Colonic mucosa (tissue), 4 donors: ENCODE data around the gene TBCD. TPM values are rescaled to one million over a fixed set of nuclear protein-coding genes. Genes with fewer than 3 reads are reported as not detected.

ENCODE experiments used
- DNase-seq: peaks from one replicate; pipeline ENCODE4 v3.0.0-alpha.2; 2020
- H3K27ac ChIP-seq: fragments of 200-600 bp; one replicate; pipeline ENCODE4 v1.8.0; 2021
- H3K27me3 ChIP-seq: fragments of 200-600 bp; one replicate; pipeline ENCODE4 v1.8.0; 2021
- H3K36me3 ChIP-seq: fragments of 200-600 bp; one replicate; pipeline ENCODE4 v1.8.0; 2021
- H3K4me1 ChIP-seq: fragments of 200-600 bp; one replicate; pipeline ENCODE4 v1.8.0; 2021; ENCODE audit warnings: mild to moderate bottlenecking
- H3K4me3 ChIP-seq: fragments of 200-600 bp; one replicate; pipeline ENCODE4 v1.8.0; 2021
- H3K9ac ChIP-seq, 2 donors: one replicate each; pipeline ENCODE4 v1.7.0; 2013; ENCODE audit warnings: control low read depth in 2 of 2, low read depth in 2 of 2, low read length in 2 of 2
- H3K9me3 ChIP-seq: fragments of 200-600 bp; one replicate; pipeline ENCODE4 v1.8.0; 2021
- intact Hi-C: fragments of 100-400 bp; cut with DNase I; formaldehyde crosslinking; loops from one replicate; pipeline ENCODE4 v1.14.1; 2022
- total RNA-seq, 2 donors: library from RNA; stranded (reverse); fragmentation: NEBNext Ultra II Directional in 1 of 2; extraction: Animal tissue kit (Norgen Biotek cat#: 25700) in 1 of 2; gene quantifications; one replicate each; pipeline ENCODE4 v1.2.1, GENCODE V29; 2021
- TF ChIP-seq, protein P1 (sequence below): fragments of 200-600 bp; IDR thresholded peaks from one replicate; pipeline ENCODE4 v1.8.0; 2022; ENCODE audit warnings: antibody characterized with exemption, mild to moderate bottlenecking
- donor health status: healthy.
- donor health status: DM: no; HTN: no; CAD: no.
- donor health status: DM: no; HTN: no; CAD: no.

TBCD gene
- total RNA-seq, 2 donors from 2014 or later: 49.2 to 101 TPM

DNA sequence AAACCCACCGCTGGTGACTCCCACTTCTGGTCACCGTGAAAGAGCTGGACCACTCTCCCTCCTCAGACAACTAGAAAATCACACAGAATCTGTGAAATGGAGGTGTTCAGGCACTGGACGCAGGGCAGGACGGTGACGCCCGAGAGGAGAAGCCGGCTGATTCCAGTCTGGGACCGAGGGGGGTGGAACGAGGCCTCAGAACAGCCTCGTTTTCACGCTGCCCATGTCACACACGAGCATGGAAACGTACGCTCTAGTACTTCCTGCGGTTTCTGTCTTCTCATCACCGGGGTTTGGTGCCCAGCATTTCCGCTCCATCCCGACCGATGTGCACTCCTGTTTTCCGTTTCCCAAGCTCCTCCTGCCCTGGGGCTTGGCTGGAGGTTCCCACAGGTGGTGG is 225.7 kb downstream of the TBCD start:
- Histone ChIP-seq H3K36me3 (no peaks in the 10 kb centered on the region), H3K27me3 (no peaks in the 10 kb centered on the region), H3K27ac (no peak overlapping the region), H3K4me1 (no peaks in the 10 kb centered on the region), H3K9ac (no peak overlapping the region), H3K4me3 (no peak overlapping the region), H3K9me3 (no peaks in the 10 kb centered on the region)
- intact Hi-C loops: no loop called here
- TF ChIP-seq, protein P1, sequence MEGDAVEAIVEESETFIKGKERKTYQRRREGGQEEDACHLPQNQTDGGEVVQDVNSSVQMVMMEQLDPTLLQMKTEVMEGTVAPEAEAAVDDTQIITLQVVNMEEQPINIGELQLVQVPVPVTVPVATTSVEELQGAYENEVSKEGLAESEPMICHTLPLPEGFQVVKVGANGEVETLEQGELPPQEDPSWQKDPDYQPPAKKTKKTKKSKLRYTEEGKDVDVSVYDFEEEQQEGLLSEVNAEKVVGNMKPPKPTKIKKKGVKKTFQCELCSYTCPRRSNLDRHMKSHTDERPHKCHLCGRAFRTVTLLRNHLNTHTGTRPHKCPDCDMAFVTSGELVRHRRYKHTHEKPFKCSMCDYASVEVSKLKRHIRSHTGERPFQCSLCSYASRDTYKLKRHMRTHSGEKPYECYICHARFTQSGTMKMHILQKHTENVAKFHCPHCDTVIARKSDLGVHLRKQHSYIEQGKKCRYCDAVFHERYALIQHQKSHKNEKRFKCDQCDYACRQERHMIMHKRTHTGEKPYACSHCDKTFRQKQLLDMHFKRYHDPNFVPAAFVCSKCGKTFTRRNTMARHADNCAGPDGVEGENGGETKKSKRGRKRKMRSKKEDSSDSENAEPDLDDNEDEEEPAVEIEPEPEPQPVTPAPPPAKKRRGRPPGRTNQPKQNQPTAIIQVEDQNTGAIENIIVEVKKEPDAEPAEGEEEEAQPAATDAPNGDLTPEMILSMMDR: no peak
- no peak for DNase-seq

DNA sequence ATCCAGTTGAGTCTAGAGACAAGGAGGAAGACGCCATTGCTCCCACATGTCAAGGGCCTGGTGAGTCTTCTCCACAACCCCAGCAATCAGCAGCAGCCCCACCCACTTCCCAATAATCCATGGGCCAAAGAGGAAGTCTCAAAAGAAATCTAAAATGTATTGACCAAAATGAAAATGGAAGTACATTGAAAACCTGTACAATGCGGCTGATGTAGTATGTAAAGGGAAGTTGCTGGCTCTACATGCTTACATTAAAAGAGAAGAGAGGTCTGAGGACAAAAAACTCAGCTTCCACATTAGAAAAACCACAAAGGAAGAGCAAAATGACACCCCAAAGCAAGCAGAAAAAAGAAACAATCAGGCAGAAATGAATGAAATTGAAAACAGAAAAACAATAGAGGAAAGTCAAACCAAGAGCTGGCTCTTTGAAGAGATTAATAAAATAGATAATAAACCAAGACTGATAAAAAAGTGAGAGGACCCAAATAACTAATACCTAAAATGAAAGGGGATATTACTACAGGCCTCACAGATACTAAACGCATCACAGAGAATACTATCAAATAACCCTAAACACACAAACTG is 227.0 kb downstream of the TBCD start:
- H3K4me1 ChIP-seq: no peaks in the 10 kb centered on the region

DNA sequence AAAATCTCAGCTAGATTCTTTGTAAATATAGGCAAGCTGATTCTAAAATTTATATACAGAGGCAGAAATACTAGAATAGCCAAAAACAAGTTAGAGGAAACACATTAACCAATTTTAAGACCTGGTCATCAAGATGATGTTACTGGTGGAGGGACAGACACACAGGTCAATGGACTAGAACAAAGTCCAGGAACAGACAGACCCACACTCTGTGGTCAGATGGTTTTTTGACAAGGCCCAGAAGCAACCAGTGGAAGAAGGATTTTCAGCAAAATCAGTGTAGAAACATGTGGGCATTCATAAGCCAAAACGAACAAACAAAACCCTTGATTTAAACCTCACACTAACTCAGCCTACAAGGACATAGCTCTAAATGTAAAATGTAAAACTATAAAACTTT is 227.9 kb downstream of the TBCD start:
- TF ChIP-seq, protein P1: no peak
- H3K9me3 ChIP-seq: no peaks in the 10 kb centered on the region
- H3K36me3 ChIP-seq: no peaks in the 10 kb centered on the region
- no peak for DNase-seq
- no peak overlapping the region for H3K4me3 ChIP-seq
- H3K27ac ChIP-seq: no peak overlapping the region
- H3K9ac ChIP-seq: no peak overlapping the region
- H3K27me3 ChIP-seq: no peaks in the 10 kb centered on the region
- no peaks in the 10 kb centered on the region for H3K4me1 ChIP-seq
- intact Hi-C loops: no loop called here

More for the DNA sequence above, 227.0 kb downstream of the TBCD start:
- Histone ChIP-seq H3K9me3 (no peaks in the 10 kb centered on the region), H3K36me3 (no peaks in the 10 kb centered on the region), H3K4me3 (no peak overlapping the region), H3K9ac (no peak overlapping the region), H3K27ac (no peak overlapping the region), H3K27me3 (no peaks in the 10 kb centered on the region)
- TF ChIP-seq, protein P1: no peak
- no peak for DNase-seq
- intact Hi-C loops: no loop called here

DNA sequence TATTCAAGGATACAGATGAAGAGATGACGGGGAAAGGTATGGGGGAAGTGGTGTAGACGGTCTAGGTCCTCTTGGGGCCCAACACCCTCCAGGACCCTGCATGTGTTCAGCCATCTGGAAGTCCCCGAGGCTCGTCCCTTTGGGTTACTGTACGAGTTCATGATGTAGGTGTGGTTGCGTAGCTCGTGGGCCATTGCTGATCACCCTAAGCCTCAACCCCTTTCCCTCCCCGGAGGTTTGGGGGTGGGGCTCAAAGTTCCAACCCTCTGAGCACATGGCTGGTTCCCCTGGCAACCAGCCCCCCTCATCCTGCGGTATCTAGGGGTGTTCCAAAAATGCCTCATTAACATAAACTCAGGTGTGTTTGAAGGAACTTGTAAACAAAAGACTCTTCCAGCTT is 228.8 kb downstream of the TBCD start:
- Histone ChIP-seq H3K9me3 (no peaks in the 10 kb centered on the region), H3K9ac (no peak overlapping the region), H3K27ac (no peak overlapping the region), H3K4me3 (no peak overlapping the region), H3K4me1 (no peaks in the 10 kb centered on the region), H3K36me3 (no peaks in the 10 kb centered on the region), H3K27me3 (no peaks in the 10 kb centered on the region)
- no peak for DNase-seq
- TF ChIP-seq, protein P1: no peak
- intact Hi-C loops: no loop called here

DNA sequence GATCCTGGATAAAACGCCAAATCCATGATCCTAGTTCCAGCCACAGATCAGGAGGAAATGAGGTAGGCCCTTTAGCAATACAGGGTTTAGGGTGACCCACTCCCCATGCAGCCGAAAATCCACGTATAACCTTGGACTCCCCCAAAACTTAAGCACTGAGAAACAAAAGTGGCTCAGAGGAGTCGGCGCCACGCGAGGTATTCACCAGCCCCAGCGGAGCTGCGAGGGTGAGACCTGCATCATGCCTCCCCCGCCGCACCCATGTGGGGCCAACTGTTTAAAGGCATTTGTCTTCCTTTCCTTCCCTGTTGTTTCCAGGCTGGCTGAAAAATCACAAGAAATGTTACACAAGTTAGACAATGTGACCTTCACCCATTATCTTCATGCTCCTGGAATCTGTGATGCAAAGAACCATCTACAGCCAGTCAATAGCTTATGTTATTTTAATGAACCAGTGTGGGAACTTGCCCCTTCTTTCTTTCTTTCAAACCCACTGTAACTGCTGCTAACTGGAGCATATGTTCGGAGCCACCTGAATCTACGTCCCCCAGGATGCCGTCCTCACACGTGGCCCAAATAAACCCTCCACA is 229.4 kb downstream of the TBCD start:
- DNase-seq: no peak

More for the DNA sequence above, 229.4 kb downstream of the TBCD start:
- no peak overlapping the region for H3K27ac ChIP-seq
- H3K9me3 ChIP-seq: no peaks in the 10 kb centered on the region
- H3K27me3 ChIP-seq: no peaks in the 10 kb centered on the region
- no peak overlapping the region for H3K9ac ChIP-seq
- no peak overlapping the region for H3K4me3 ChIP-seq
- TF ChIP-seq, protein P1: no peak
- no peaks in the 10 kb centered on the region for H3K36me3 ChIP-seq
- intact Hi-C loops: no loop called here
- H3K4me1 ChIP-seq: no peaks in the 10 kb centered on the region
